Trophoblast cell (in vitro differentiated cells and primary cell): ENCODE results near the gene WDR37.

ENCODE experiments used
- DNase-seq, 2 donors: peaks; one replicate each; pipeline ENCODE4 v3.0.0-alpha.2; 2016
- H2AFZ ChIP-seq: 2 replicates; pipeline ENCODE4 v1.6.1; 2013; ENCODE audit warnings: low read length, moderate library complexity, mild to moderate bottlenecking; ENCODE audit not compliant: insufficient read depth, poor library complexity
- H2AK5ac ChIP-seq: 2 replicates; pipeline ENCODE4 v1.6.1; 2013; ENCODE audit warnings: mild to moderate bottlenecking, low read length
- H2BK120ac ChIP-seq: 2 replicates; pipeline ENCODE4 v1.6.1; 2013; ENCODE audit warnings: low read length, mild to moderate bottlenecking, moderate library complexity; ENCODE audit not compliant: insufficient read depth, poor library complexity
- H2BK12ac ChIP-seq: 2 replicates; pipeline ENCODE4 v1.6.1; 2013; ENCODE audit warnings: mild to moderate bottlenecking, low read length, moderate library complexity
- H2BK5ac ChIP-seq: 2 replicates; pipeline ENCODE4 v1.6.1; 2013; ENCODE audit warnings: low read length, low read depth, moderate library complexity, mild to moderate bottlenecking; ENCODE audit not compliant: poor library complexity
- H3K14ac ChIP-seq: 2 replicates; pipeline ENCODE4 v1.6.1; 2013; ENCODE audit warnings: mild to moderate bottlenecking, low read length
- H3K18ac ChIP-seq: 2 replicates; pipeline ENCODE4 v1.6.1; 2013; ENCODE audit warnings: mild to moderate bottlenecking, low read length
- H3K23ac ChIP-seq: 2 replicates; pipeline ENCODE4 v1.6.1; 2013; ENCODE audit warnings: low read length
- H3K27ac ChIP-seq: 2 replicates; pipeline ENCODE4 v1.5.1; 2013; ENCODE audit warnings: low read depth, mild to moderate bottlenecking, inconsistent platforms, low read length, moderate library complexity
- H3K27me3 ChIP-seq: 2 replicates; pipeline ENCODE4 v1.6.1; 2013; ENCODE audit warnings: inconsistent platforms, mild to moderate bottlenecking, low read length, moderate library complexity; ENCODE audit not compliant: insufficient read depth
- H3K36me3 ChIP-seq, 2 experiments: 1 replicate in 1 of 2; 2 replicates in 1 of 2; pipeline ENCODE4 v1.6.1; 2013; ENCODE audit warnings: low read length in 2 of 2, mild to moderate bottlenecking in 2 of 2, moderate library complexity in 1 of 2; ENCODE audit not compliant: insufficient read depth in 2 of 2, control insufficient read depth in 1 of 2
- H3K4ac ChIP-seq: 2 replicates; pipeline ENCODE4 v1.6.1; 2013; ENCODE audit warnings: low read depth, mild to moderate bottlenecking, low read length, moderate library complexity
- H3K4me1 ChIP-seq, 2 experiments: 1 replicate in 1 of 2; 2 replicates in 1 of 2; pipeline ENCODE4 v1.6.1; 2013; ENCODE audit warnings: low read length in 2 of 2, mild to moderate bottlenecking in 2 of 2, moderate library complexity in 1 of 2; ENCODE audit not compliant: insufficient read depth in 2 of 2, control insufficient read depth in 1 of 2
- H3K4me2 ChIP-seq: 2 replicates; pipeline ENCODE4 v1.6.1; 2013; ENCODE audit warnings: inconsistent platforms, mild to moderate bottlenecking, low read length, moderate library complexity
- H3K4me3 ChIP-seq: 2 replicates; pipeline ENCODE4 v1.5.1; 2013; ENCODE audit warnings: mild to moderate bottlenecking, low read depth, low read length, inconsistent platforms
- H3K79me1 ChIP-seq: one replicate; pipeline ENCODE4 v1.6.1; 2013; ENCODE audit warnings: low read length
- H3K79me2 ChIP-seq: 2 replicates; pipeline ENCODE4 v1.6.1; 2013; ENCODE audit warnings: low read length, mild to moderate bottlenecking; ENCODE audit not compliant: control insufficient read depth, insufficient read depth, poor library complexity
- H3K9ac ChIP-seq: 2 replicates; pipeline ENCODE4 v1.6.1; 2013; ENCODE audit warnings: mild to moderate bottlenecking, low read length
- H3K9me3 ChIP-seq: 2 replicates; pipeline ENCODE4 v1.6.1; 2013; ENCODE audit warnings: low read depth, mild to moderate bottlenecking, control low read depth, inconsistent platforms, low read length; ENCODE audit not compliant: insufficient read depth
- H4K12ac ChIP-seq: 2 replicates; pipeline ENCODE4 v1.6.1; 2013; ENCODE audit warnings: low read depth, mild to moderate bottlenecking, low read length, moderate library complexity
- H4K8ac ChIP-seq: 2 replicates; pipeline ENCODE4 v1.6.1; 2013; ENCODE audit warnings: low read depth, mild to moderate bottlenecking, low read length, moderate library complexity
- H4K91ac ChIP-seq: one replicate; pipeline ENCODE4 v1.6.1; 2013; ENCODE audit warnings: low read depth, mild to moderate bottlenecking, low read length, moderate library complexity
- WGBS: extraction: QIAGEN DNeasy Blood & Tissue Kit; methylation state at CpG from one replicate; pipeline ENCODE4 v1.1.7; 2013; ENCODE audit warnings: missing lambda C conversion rate; ENCODE audit not compliant: insufficient read length, insufficient coverage; ENCODE audit errors: extremely low coverage; 5-methylcytosine and 5-hydroxymethylcytosine counted together

The WDR37 gene

DNA sequence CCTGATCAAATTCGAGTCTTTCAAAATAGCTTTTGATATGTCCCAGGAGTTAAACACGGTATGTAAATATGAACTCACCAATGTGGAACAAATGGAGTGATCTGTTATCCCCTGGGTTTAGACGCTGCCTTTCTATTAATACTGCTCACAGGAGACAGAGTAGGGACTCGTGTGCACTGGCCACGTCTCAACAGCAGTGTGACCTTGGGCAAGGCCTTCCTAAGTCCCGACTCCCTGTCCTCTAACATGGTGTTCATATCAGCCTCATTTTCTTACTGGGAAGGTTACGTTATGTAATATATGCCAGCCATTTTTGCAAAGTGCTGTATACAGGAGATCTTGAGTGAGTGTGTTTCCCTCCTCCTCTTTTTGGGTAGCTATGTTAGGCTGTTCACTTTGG, 1.8 kb downstream of the WDR37 start:
- Histone ChIP-seq H3K9ac (no peak overlapping the region), H3K14ac (no peak overlapping the region), H3K79me1 (peaks cover 13% of the 10 kb centered on the region), H3K79me2 (peaks cover 15% of the 10 kb centered on the region), H3K27me3 (no peaks in the 10 kb centered on the region), H2AFZ (no peak overlapping the region), H3K4me3 (no peak overlapping the region), H3K4ac (peak overlapping the region; percentile 3), H3K4me1 (peaks cover 3% of the 10 kb centered on the region in 2 experiments), H3K18ac (no peak overlapping the region), H2BK5ac (no peak overlapping the region), H3K27ac (no peak overlapping the region), H2BK12ac (no peak overlapping the region), H3K9me3 (peaks cover 2% of the 10 kb centered on the region), H4K12ac (no peak overlapping the region), H4K91ac (no peak overlapping the region), H2AK5ac (no peak overlapping the region), H3K36me3 (peaks cover 2 to 8% of the 10 kb centered on the region in 2 experiments), H2BK120ac (no peak overlapping the region), H3K23ac (no peak overlapping the region), H3K4me2 (no peak overlapping the region), H4K8ac (no peak overlapping the region)
- no CpG with 5 or more reads among the region's 7 CpGs for WGBS
- no peak for DNase-seq

- peaks cover 15% of the 10 kb centered on the region for H3K79me2 ChIP-seq
- H3K4ac ChIP-seq, result no peak overlapping the region
- H2BK5ac ChIP-seq, result no peak overlapping the region
- no peak overlapping the region for H3K4me3 ChIP-seq
- H2BK120ac ChIP-seq, result no peak overlapping the region
- peaks cover 2% of the 10 kb centered on the region for H3K9me3 ChIP-seq
- no peak overlapping the region for H2AK5ac ChIP-seq
- H3K23ac ChIP-seq, result no peak overlapping the region
- no peaks in the 10 kb centered on the region for H3K27me3 ChIP-seq
- peaks cover 0 to 10% of the 10 kb centered on the region in 2 experiments for H3K36me3 ChIP-seq
- no peak overlapping the region for H2BK12ac ChIP-seq
- H3K18ac ChIP-seq, result no peak overlapping the region
- peaks cover under 1% of the 10 kb centered on the region in 2 experiments for H3K4me1 ChIP-seq
- H4K8ac ChIP-seq, result no peak overlapping the region
- H3K79me1 ChIP-seq, result peaks cover 13% of the 10 kb centered on the region
- H3K4me2 ChIP-seq, result no peak overlapping the region
- no peak overlapping the region for H2AFZ ChIP-seq
- H3K14ac ChIP-seq, result no peak overlapping the region
- no peak overlapping the region for H3K27ac ChIP-seq
- no CpG with 5 or more reads among the region's 8 CpGs for WGBS
- no peak overlapping the region for H4K91ac ChIP-seq
- no peak overlapping the region for H4K12ac ChIP-seq
- no peak overlapping the region for H3K9ac ChIP-seq
- DNase-seq, result no peak
Observed at GRCh38 chr10:1059902-1060301, 3.7 kb downstream of the WDR37 start.

DNA sequence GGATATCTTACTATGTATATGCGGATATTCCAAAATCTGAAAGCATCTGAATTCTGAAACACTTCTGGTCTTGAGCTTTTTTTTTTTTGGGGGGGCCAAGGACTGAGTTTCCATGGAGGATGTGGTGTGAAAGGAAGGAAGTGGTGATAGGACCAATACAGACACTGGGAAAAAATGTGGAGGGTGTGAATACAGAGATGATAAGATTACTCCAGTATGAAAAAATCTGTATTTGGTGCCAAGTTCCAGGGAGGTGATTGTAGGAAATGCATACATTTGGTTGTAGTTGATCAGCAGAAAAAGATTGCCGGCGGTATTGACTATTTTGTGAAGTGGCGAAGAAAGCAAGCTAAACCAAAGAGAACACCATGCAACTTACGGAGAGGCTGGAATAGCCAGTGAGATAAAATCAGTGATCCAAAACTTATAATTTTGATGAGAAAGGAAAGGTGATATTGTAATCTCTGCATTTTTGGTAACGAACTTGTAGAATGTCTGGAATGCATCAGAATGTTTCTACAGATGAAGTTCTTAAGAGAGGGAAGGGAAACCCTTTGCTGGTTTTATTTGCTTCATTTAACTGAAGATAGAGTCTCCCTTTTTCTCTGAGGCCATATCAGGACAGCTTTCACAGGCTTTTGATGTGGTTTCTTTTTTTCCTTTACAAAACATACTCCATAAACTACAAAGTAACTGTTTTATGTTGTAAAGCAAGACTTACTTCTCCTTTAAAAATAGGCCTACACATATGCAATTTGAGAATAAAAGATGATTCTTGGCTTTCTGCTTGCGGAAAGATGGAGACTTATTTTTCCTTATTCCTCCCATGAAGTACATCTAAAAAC, 6.0 kb downstream of the WDR37 start:
- Histone ChIP-seq H3K9ac (no peak overlapping the region), H3K18ac (no peak overlapping the region), H3K4ac (no peak overlapping the region), H4K8ac (no peak overlapping the region), H2BK120ac (no peak overlapping the region), H3K14ac (no peak overlapping the region), H3K79me1 (no peaks in the 10 kb centered on the region), H3K79me2 (peaks cover 2% of the 10 kb centered on the region), H3K27ac (no peak overlapping the region), H3K36me3 (peaks cover 0 to 10% of the 10 kb centered on the region in 2 experiments), H4K12ac (no peak overlapping the region), H2BK5ac (no peak overlapping the region), H3K4me3 (no peak overlapping the region), H2BK12ac (no peak overlapping the region), H3K4me2 (no peak overlapping the region), H3K9me3 (no peaks in the 10 kb centered on the region), H3K23ac (no peak overlapping the region), H4K91ac (no peak overlapping the region), H3K27me3 (no peaks in the 10 kb centered on the region), H3K4me1 (no peaks in the 10 kb centered on the region), H2AFZ (no peak overlapping the region), H2AK5ac (no peak overlapping the region)
- no CpG with 5 or more reads among the region's 7 CpGs for WGBS
- DNase-seq, result no peak

DNA sequence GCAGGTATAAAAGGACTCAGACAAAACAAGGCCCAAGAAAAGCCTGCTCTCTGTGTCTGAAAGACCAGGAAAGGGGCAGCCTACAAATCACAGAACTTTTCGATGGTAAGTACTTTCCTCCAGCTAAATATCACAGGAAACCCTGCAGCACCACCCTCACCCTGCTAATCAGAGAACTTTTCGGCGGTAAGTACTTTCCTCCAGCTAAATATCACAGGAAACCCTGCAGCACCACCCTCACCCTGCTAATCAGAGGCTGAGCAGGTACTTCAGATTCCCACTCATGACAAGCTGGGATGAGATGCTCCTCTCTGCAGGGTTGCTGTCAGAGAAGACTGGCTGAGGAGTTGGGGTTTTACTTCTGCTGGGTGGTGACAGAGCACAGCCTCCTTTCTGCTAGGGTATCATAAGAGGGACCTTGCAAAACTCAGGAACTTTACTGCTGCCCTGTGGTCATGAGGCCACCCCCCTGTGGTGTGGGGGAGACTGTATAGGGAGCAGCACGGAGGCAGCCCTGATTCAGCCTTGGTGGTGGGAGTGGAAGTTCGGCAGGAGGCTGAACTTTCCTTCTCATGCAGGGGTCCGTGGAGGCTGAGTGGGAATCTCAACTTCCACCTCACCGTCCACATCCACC, 7.2 kb downstream of the WDR37 start:
- Histone ChIP-seq H3K27ac (no peak overlapping the region), H3K4me3 (no peak overlapping the region), H2BK5ac (no peak overlapping the region), H3K4me1 (no peaks in the 10 kb centered on the region), H3K23ac (no peak overlapping the region), H4K91ac (no peak overlapping the region), H3K4me2 (no peak overlapping the region), H4K12ac (no peak overlapping the region), H3K27me3 (no peaks in the 10 kb centered on the region), H2BK12ac (no peak overlapping the region), H3K9me3 (no peaks in the 10 kb centered on the region), H2AK5ac (no peak overlapping the region), H4K8ac (no peak overlapping the region), H3K9ac (no peak overlapping the region), H3K18ac (no peak overlapping the region), H2BK120ac (no peak overlapping the region), H3K4ac (no peak overlapping the region), H3K14ac (no peak overlapping the region), H3K79me2 (no peaks in the 10 kb centered on the region), H3K36me3 (peaks cover 0 to 8% of the 10 kb centered on the region in 2 experiments), H3K79me1 (no peaks in the 10 kb centered on the region), H2AFZ (no peak overlapping the region)
- WGBS, result no CpG with 5 or more reads among the region's 7 CpGs
- no peak for DNase-seq
